MM.1S (cell line): ENCODE measurements around the gene TRIM44.
"Not testable (repeated sequence)": the region's sequence is repeated elsewhere in the genome, so short reads cannot be mapped to it uniquely, and the experiment has no call there.

ENCODE experiments used
- DNase-seq: peaks from one replicate; pipeline ENCODE4 v3.0.0-alpha.2; 2015
- H2AFZ ChIP-seq: fragments of 300-600 bp; sonication (generic); 2 replicates; pipeline ENCODE4 v1.6.0; 2016; ENCODE audit warnings: antibody characterized with exemption, low read length
- H3F3A ChIP-seq: fragments of 300-600 bp; sonication (generic); 2 replicates; pipeline ENCODE4 v1.6.1; 2016; ENCODE audit warnings: mild to moderate bottlenecking, antibody characterized with exemption, low read length, moderate library complexity, mixed read lengths; ENCODE audit not compliant: insufficient read depth
- H3K27ac ChIP-seq: fragments of 300-600 bp; sonication (generic); 2 replicates; pipeline ENCODE4 v1.5.1; 2016; ENCODE audit warnings: mild to moderate bottlenecking, low read length
- H3K27me3 ChIP-seq: fragments of 300-600 bp; sonication (generic); replicated peaks from 2 replicates; pipeline ENCODE4 v1.6.0; 2016; ENCODE audit warnings: low read length; ENCODE audit not compliant: insufficient read depth
- H3K36me3 ChIP-seq: fragments of 300-600 bp; sonication (generic); replicated peaks from 2 replicates; pipeline ENCODE4 v1.6.1; 2016; ENCODE audit warnings: mild to moderate bottlenecking, low read length, mixed read lengths; ENCODE audit not compliant: insufficient read depth
- H3K4me1 ChIP-seq: fragments of 300-600 bp; sonication (generic); 2 replicates; pipeline ENCODE4 v1.6.1; 2016; ENCODE audit warnings: low read length, mixed read lengths
- H3K4me2 ChIP-seq: fragments of 300-600 bp; sonication (generic); 2 replicates; pipeline ENCODE4 v1.6.0; 2016; ENCODE audit warnings: low read depth, low read length
- H3K4me3 ChIP-seq: fragments of 300-600 bp; sonication (generic); 2 replicates; pipeline ENCODE4 v1.5.1; 2016; ENCODE audit warnings: low read length, mixed read lengths
- H3K79me2 ChIP-seq: fragments of 300-600 bp; sonication (generic); 2 replicates; pipeline ENCODE4 v1.6.1; 2016; ENCODE audit warnings: mixed run types, low read length, mixed read lengths
- H3K9ac ChIP-seq: fragments of 300-600 bp; sonication (generic); 2 replicates; pipeline ENCODE4 v1.6.1; 2016; ENCODE audit warnings: low read length, mixed read lengths
- H3K9me2 ChIP-seq: fragments of 300-600 bp; sonication (generic); replicated peaks from 2 replicates; pipeline ENCODE4 v1.6.1; 2016; ENCODE audit warnings: mild to moderate bottlenecking, low read length, mixed read lengths; ENCODE audit not compliant: insufficient read depth
- H3K9me3 ChIP-seq: fragments of 300-600 bp; sonication (generic); replicated peaks from 2 replicates; pipeline ENCODE4 v1.6.1; 2016; ENCODE audit warnings: mild to moderate bottlenecking, low read length, mixed read lengths; ENCODE audit not compliant: insufficient read depth
- H4K20me1 ChIP-seq: fragments of 300-600 bp; sonication (generic); 2 replicates; pipeline ENCODE4 v1.6.1; 2016; ENCODE audit warnings: mild to moderate bottlenecking, low read length, moderate library complexity, mixed read lengths; ENCODE audit not compliant: insufficient read depth
- CTCF ChIP-seq: fragments of 300-600 bp; sonication (generic); IDR thresholded peaks from 2 replicates; pipeline ENCODE4 v1.5.1; 2016; ENCODE audit warnings: antibody characterized with exemption, low read length, mixed read lengths
- EZH2 ChIP-seq: fragments of 300-600 bp; sonication (generic); optimal IDR thresholded peaks from 2 replicates; pipeline ENCODE3; 2017; ENCODE audit warnings: low read depth, mild to moderate bottlenecking, antibody characterized with exemption, low read length, mixed read lengths
- EZH2phosphoT487 ChIP-seq: fragments of 300-600 bp; sonication (generic); IDR thresholded peaks from 2 replicates; pipeline ENCODE4 v1.6.1; 2018; ENCODE audit warnings: antibody characterized with exemption, low read length

Gene TRIM44

GRCh38 chr11:35714882-35715627, 52.5 kb downstream of the TRIM44 start:
- DNase-seq: no peak
- Histone ChIP-seq H3K9me3 (no peaks in the 10 kb centered on the region), H3K4me2 (no peak overlapping the region)

GRCh38 chr11:35715677-35716076, 53.1 kb downstream of the TRIM44 start:
- H3K27me3 ChIP-seq, H3K9me2 ChIP-seq, H3K27ac ChIP-seq, H3K4me2 ChIP-seq, DNase-seq, H3K9ac ChIP-seq, H3K4me1 ChIP-seq, H4K20me1 ChIP-seq, H3K4me3 ChIP-seq, H3K9me3 ChIP-seq, H3F3A ChIP-seq, H2AFZ ChIP-seq, H3K36me3 ChIP-seq: not testable (repeated sequence)
- peaks cover 17% of the 10 kb centered on the region for H3K79me2 ChIP-seq

More at GRCh38 chr11:35714882-35715627, 52.5 kb downstream of the TRIM44 start:
- Histone ChIP-seq H3K36me3 (no peaks in the 10 kb centered on the region), H3K79me2 (peaks cover 11% of the 10 kb centered on the region; the same call in 1 of the 2 replicates), H3F3A (no peaks in the 10 kb centered on the region), H4K20me1 (no peaks in the 10 kb centered on the region), H3K27ac (no peak overlapping the region), H3K4me1 (no peaks in the 10 kb centered on the region), H3K27me3 (no peaks in the 10 kb centered on the region), H3K4me3 (no peak overlapping the region), H3K9ac (no peak overlapping the region), H2AFZ (no peak overlapping the region), H3K9me2 (no peaks in the 10 kb centered on the region)
- no peak for TF ChIP-seq EZH2
- no peak for TF ChIP-seq EZH2phosphoT487
- no peak for TF ChIP-seq CTCF

GRCh38 chr11:35717043-35717442, 54.5 kb downstream of the TRIM44 start:
- no peak overlapping the region for H2AFZ ChIP-seq
- no peaks in the 10 kb centered on the region for H3K36me3 ChIP-seq
- H3K9me3 ChIP-seq: no peaks in the 10 kb centered on the region
- 0 out of 2 replicates have a peak, but pooled peaks have one; percentile 5 for TF ChIP-seq CTCF
- TF ChIP-seq EZH2phosphoT487: no peak
- no peak for TF ChIP-seq EZH2
- H3K4me3 ChIP-seq: no peak overlapping the region
- no peaks in the 10 kb centered on the region for H3K9me2 ChIP-seq
- DNase-seq: no peak
- H3K27ac ChIP-seq: no peak overlapping the region
- H4K20me1 ChIP-seq: no peaks in the 10 kb centered on the region
- H3F3A ChIP-seq: peaks cover 3% of the 10 kb centered on the region; the same call in 1 of the 2 replicates
- no peak overlapping the region for H3K4me2 ChIP-seq
- no peaks in the 10 kb centered on the region for H3K27me3 ChIP-seq
- no peak overlapping the region for H3K9ac ChIP-seq
- peaks cover 20% of the 10 kb centered on the region for H3K79me2 ChIP-seq
- H3K4me1 ChIP-seq: peaks cover 9% of the 10 kb centered on the region

GRCh38 chr11:35717520-35717919, 54.9 kb downstream of the TRIM44 start:
- no peak overlapping the region for H3K9ac ChIP-seq
- H3K9me3 ChIP-seq: no peaks in the 10 kb centered on the region
- no peak overlapping the region for H2AFZ ChIP-seq
- no peak overlapping the region for H3K4me3 ChIP-seq
- H3K79me2 ChIP-seq: peaks cover 20% of the 10 kb centered on the region
- H4K20me1 ChIP-seq: no peaks in the 10 kb centered on the region
- H3K9me2 ChIP-seq: no peaks in the 10 kb centered on the region
- DNase-seq: no peak
- H3K27me3 ChIP-seq: no peaks in the 10 kb centered on the region
- H3K4me2 ChIP-seq: no peak overlapping the region
- TF ChIP-seq EZH2phosphoT487: no peak
- no peak for TF ChIP-seq EZH2
- no peak for TF ChIP-seq CTCF
- H3K36me3 ChIP-seq: no peaks in the 10 kb centered on the region
- peaks cover 3% of the 10 kb centered on the region; the same call in 1 of the 2 replicates for H3F3A ChIP-seq
- H3K27ac ChIP-seq: no peak overlapping the region
- H3K4me1 ChIP-seq: peaks cover 14% of the 10 kb centered on the region
